Measurements from ENCODE around the gene CTCFL. TPM values are rescaled to one million over a fixed set of nuclear protein-coding genes. Genes with fewer than 3 reads are reported as not detected.

Gene CTCFL
- total RNA-seq, 1 donor from 2014 or later: not detected

GRCh38 chr20:57471496-57472372, 53.2 kb downstream of the CTCFL start:
- no peaks in the 10 kb centered on the region for H3K27me3 ChIP-seq
- TF ChIP-seq CTCF (IDR thresholded peaks at IDR 0.05): no peak
- no peaks in the 10 kb centered on the region for H3K9me3 ChIP-seq
- no peak overlapping the region for H3K4me3 ChIP-seq
- intact Hi-C loops (cut with DNase I): no loop called here
- H3K36me3 ChIP-seq: no peaks in the 10 kb centered on the region
- H3K4me1 ChIP-seq: peaks cover 14% of the 10 kb centered on the region
- H3K27ac ChIP-seq: no peak overlapping the region
- ATAC-seq (no peak), DNase-seq (peak; percentile 39)

DNA sequence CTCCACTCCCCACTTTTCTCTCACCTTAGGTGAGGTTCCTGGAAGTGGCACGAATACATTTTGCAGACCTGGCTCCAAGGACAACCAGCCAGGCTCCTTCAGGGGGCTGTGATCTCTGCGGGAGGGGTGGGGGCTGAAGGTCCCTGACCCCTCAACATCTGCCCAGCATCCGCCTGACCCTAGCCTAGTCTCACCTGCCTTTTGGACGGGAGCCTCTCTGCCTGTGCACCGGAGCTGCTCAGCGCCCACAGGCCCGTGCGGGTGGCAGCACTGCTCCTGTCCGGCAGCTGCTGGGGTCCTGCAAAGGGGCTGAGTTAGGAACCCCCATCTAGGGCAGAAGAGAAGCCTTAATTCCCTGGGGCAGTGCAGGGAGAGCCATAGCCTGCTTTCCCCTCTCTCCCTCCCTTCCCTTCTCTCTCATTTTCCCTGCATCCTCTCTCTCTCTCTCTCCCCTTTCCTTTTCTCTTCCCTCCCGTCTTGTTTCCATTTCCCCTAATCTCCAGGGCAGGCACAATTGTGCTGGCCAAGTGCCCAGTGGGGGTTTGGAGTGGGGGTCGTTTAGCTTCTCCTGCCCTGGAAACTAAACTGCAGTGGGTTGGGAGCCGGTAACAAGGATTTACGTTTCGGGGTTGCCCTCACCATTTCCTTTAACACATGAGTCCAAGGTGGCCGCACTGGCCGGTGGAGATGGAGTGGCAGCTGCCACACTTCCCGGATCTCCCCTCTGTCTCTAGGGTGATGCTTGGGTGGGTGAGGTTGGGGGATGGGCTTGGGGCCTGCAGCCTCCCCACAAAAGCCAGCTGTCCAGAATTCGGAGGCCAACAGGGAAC, 54.1 kb downstream of the CTCFL start:
- intact Hi-C loops (cut with DNase I): no loop called here
- Histone ChIP-seq H3K4me3 (no peak overlapping the region), H3K4me1 (peaks cover 14% of the 10 kb centered on the region), H3K27ac (no peak overlapping the region), H3K9me3 (no peaks in the 10 kb centered on the region), H3K27me3 (no peaks in the 10 kb centered on the region), H3K36me3 (no peaks in the 10 kb centered on the region)
- DNase-seq (peak; percentile 53), ATAC-seq (no peak)
- TF ChIP-seq CTCF (IDR thresholded peaks at IDR 0.05): no peak

DNA sequence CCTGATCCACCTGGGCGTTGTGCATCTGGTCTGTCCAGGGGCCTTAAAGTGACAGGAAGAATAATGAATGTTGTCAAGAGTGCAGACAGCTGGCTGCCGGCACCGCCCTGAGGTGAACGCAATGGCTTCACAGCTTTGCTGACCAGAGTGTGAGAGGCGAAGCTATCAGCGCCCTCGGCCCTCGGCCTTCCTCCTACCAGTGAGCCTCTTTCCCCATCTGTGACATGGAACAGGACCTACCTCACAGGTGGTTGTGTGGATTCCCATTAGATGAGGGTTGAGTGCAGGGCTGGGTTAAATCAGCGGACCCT, 54.8 kb downstream of the CTCFL start:
- Histone ChIP-seq H3K36me3 (no peaks in the 10 kb centered on the region), H3K27ac (no peak overlapping the region), H3K27me3 (no peaks in the 10 kb centered on the region), H3K4me1 (peaks cover 14% of the 10 kb centered on the region), H3K9me3 (no peaks in the 10 kb centered on the region), H3K4me3 (no peak overlapping the region)
- no peak for TF ChIP-seq CTCF (IDR thresholded peaks at IDR 0.05)
- ATAC-seq (no peak), DNase-seq (peak; percentile 48)
- intact Hi-C loops (cut with DNase I): no loop called here

GRCh38 chr20:57469418-57470211, 55.3 kb downstream of the CTCFL start:
- DNase-seq (peak; percentile 57), ATAC-seq (no peak)
- no peak overlapping the region for H3K4me3 ChIP-seq
- TF ChIP-seq CTCF (IDR thresholded peaks at IDR 0.05): no peak
- peaks cover 14% of the 10 kb centered on the region for H3K4me1 ChIP-seq
- intact Hi-C loops (cut with DNase I): no loop called here
- no peaks in the 10 kb centered on the region for H3K36me3 ChIP-seq
- H3K27me3 ChIP-seq: no peaks in the 10 kb centered on the region
- H3K27ac ChIP-seq: no peak overlapping the region
- no peaks in the 10 kb centered on the region for H3K9me3 ChIP-seq

DNA sequence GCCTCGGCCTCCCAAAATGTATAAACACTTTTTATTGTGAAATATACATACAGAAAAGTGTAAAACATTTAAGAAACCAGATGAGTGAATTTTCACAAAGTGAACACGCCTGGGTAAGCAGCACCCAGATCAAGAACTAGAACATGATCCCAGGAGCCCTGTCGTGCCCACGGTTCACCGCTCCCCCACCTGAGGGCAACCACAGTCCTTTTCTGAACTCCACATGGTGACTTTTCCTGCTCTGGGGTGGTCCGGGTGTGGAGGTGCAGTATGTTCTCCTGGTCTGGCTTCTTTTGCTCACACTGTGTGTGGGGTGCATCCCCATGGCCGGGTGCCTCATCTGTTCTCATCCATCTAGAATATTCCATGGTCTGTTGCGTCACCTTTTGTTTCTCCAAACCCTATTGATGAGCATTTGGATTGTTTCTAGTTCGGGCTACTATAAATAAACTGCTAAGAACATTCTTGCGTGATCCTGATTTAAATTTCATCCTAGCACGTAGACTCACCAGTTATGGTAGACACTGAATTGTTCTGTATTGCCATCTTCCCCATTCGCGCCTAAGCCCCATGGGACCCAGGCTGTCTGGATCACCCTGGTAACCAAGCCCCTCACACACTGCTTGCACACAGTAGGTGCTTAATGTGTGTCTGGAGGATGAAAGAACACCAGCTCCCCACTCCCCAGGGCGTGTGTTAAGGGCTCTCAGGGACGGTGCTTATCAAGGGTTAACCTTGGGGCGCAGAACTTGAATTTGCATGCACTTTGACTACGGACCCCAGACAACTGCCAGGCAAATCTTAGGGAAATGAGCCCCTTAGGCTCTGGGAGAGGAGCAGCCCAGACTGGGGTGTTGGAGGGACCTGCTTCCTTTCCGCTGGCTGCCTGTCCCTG, 56.2 kb downstream of the CTCFL start:
- peaks cover 10% of the 10 kb centered on the region for H3K4me1 ChIP-seq
- H3K27ac ChIP-seq: no peak overlapping the region
- no peak for TF ChIP-seq CTCF (IDR thresholded peaks at IDR 0.05)
- DNase-seq (peak; percentile 44), ATAC-seq (no peak)
- no peaks in the 10 kb centered on the region for H3K36me3 ChIP-seq
- H3K4me3 ChIP-seq: no peak overlapping the region
- H3K27me3 ChIP-seq: no peaks in the 10 kb centered on the region
- no peaks in the 10 kb centered on the region for H3K9me3 ChIP-seq
- intact Hi-C loops (cut with DNase I): no loop called here
